Measurements from ENCODE around the gene PCYT1B. TPM values are rescaled to one million over a fixed set of nuclear protein-coding genes. Genes with fewer than 3 reads are reported as not detected.

PCYT1B gene
- total RNA-seq, 1 experiment from 2014 or later = 20.7 TPM

GRCh38 chrX:24536551-24536950 is 110.6 kb downstream of the PCYT1B start:
- Mint-ChIP-seq H3K36me3 (peaks cover 23% of the 10 kb centered on the region), H3K9me3 (no peaks in the 10 kb centered on the region), H3K27ac (no peak overlapping the region), H3K27me3 (ENCODE audit: low read depth) (no peaks in the 10 kb centered on the region), H3K4me3 (no peak overlapping the region), H3K4me1 (no peaks in the 10 kb centered on the region)
- DNase-seq (ENCODE audit: low spot score) (no peak), ATAC-seq (no peak)
- ChIA-PET POLR2A (no interaction called here), CTCF (interaction anchor here (1.5 kb wide), 1 partner anchor 165 kb away, joined by 3 read pairs; no protein-coding TSS in a partner anchor)
- no peak for TF ChIP-seq NFATC4 (CRISPR knock-in tag; IDR thresholded peaks at IDR 0.05)
- no peak for TF ChIP-seq FOXJ3 (CRISPR knock-in tag; IDR thresholded peaks at IDR 0.05; ENCODE audit: borderline replicate concordance)
- no peak for TF ChIP-seq GTF2I (CRISPR knock-in tag; conservative IDR thresholded peaks at IDR 0.05)

GRCh38 chrX:24528605-24529004 is 118.5 kb downstream of the PCYT1B start:
- Mint-ChIP-seq H3K27ac (no peak overlapping the region; the same call in 1 of the 2 replicates), H3K4me1 (peaks cover 46% of the 10 kb centered on the region), H3K36me3 (peaks cover 31% of the 10 kb centered on the region), H3K4me3 (no peak overlapping the region), H3K9me3 (no peaks in the 10 kb centered on the region), H3K27me3 (ENCODE audit: low read depth) (no peaks in the 10 kb centered on the region)
- ChIA-PET CTCF (no interaction called here), POLR2A (no interaction called here)
- peak; percentile 73 for ATAC-seq
- no peak for DNase-seq (ENCODE audit: low spot score)
- no peak for TF ChIP-seq ZNF138 (CRISPR knock-in tag; conservative IDR thresholded peaks at IDR 0.05)
- TF ChIP-seq E2F5 (CRISPR knock-in tag; IDR thresholded peaks at IDR 0.05) = no peak
- TF ChIP-seq ZBTB43 (CRISPR knock-in tag; IDR thresholded peaks at IDR 0.05) = no peak
- no peak for TF ChIP-seq ZNF317 (CRISPR knock-in tag; IDR thresholded peaks at IDR 0.05; ENCODE audit: borderline replicate concordance, low read depth)
- TF ChIP-seq MLX (CRISPR knock-in tag; IDR thresholded peaks at IDR 0.05) = no peak
- TF ChIP-seq NFATC4 (CRISPR knock-in tag; IDR thresholded peaks at IDR 0.05) = no peak
- no peak for TF ChIP-seq AFF4 (CRISPR knock-in tag; IDR thresholded peaks at IDR 0.05; ENCODE audit: borderline replicate concordance)
- no peak for TF ChIP-seq NR1H2 (CRISPR knock-in tag; IDR thresholded peaks at IDR 0.05)
- no peak for TF ChIP-seq GRHL2 (CRISPR knock-in tag; IDR thresholded peaks at IDR 0.05; ENCODE audit: insufficient replicate concordance, severe bottlenecking)
- no peak for TF ChIP-seq JAZF1 (CRISPR knock-in tag; IDR thresholded peaks at IDR 0.05)
- TF ChIP-seq KAT7 (CRISPR knock-in tag; IDR thresholded peaks at IDR 0.05; ENCODE audit: borderline replicate concordance) = no peak
- TF ChIP-seq PREB (CRISPR knock-in tag; IDR thresholded peaks at IDR 0.05; ENCODE audit: borderline replicate concordance) = no peak
- no peak for TF ChIP-seq ZNF219 (CRISPR knock-in tag; IDR thresholded peaks at IDR 0.05; ENCODE audit: borderline replicate concordance)

All from WTC11 (cell line).